Measurements from ENCODE around the gene ATP11A.

Gene ATP11A

GRCh38 chr13:112897956-112898620, 208.2 kb downstream of the ATP11A start:
- no peak for DNase-seq

GRCh38 chr13:112898621-112899280, 208.9 kb downstream of the ATP11A start:
- no peak for DNase-seq

GRCh38 chr13:112899281-112900225, 209.7 kb downstream of the ATP11A start:
- DNase-seq = no peak

GRCh38 chr13:112900226-112900600, 210.4 kb downstream of the ATP11A start:
- DNase-seq = no peak

- no peak for DNase-seq
Measured at GRCh38 chr13:112900691-112901091, 210.9 kb downstream of the ATP11A start.

GRCh38 chr13:112902101-112902651, 212.3 kb downstream of the ATP11A start:
- no peak for DNase-seq

GRCh38 chr13:112902669-112903068, 212.8 kb downstream of the ATP11A start:
- no peak for DNase-seq

- no peak for DNase-seq
Measured at GRCh38 chr13:112903071-112903577, 213.3 kb downstream of the ATP11A start.

- DNase-seq = no peak
Measured at GRCh38 chr13:112903606-112904195, 213.9 kb downstream of the ATP11A start.

- no peak for DNase-seq
Measured at GRCh38 chr13:112904436-112904960, 214.7 kb downstream of the ATP11A start.

GRCh38 chr13:112905086-112905485, 215.2 kb downstream of the ATP11A start:
- DNase-seq = no peak

- no peak for DNase-seq
Measured at GRCh38 chr13:112905619-112905989, 215.8 kb downstream of the ATP11A start.

GRCh38 chr13:112905990-112906641, 216.3 kb downstream of the ATP11A start:
- DNase-seq = no peak

- DNase-seq = no peak
Measured at GRCh38 chr13:112907286-112907685, 217.4 kb downstream of the ATP11A start.

- no peak for DNase-seq
Measured at GRCh38 chr13:112907871-112908331, 218.1 kb downstream of the ATP11A start.

- DNase-seq = no peak
Measured at GRCh38 chr13:112908342-112908741, 218.5 kb downstream of the ATP11A start.

GRCh38 chr13:112910016-112910415, 220.2 kb downstream of the ATP11A start:
- DNase-seq = no peak

GRCh38 chr13:112910616-112911280, 220.9 kb downstream of the ATP11A start:
- DNase-seq = no peak

- no peak for DNase-seq
Measured at GRCh38 chr13:112911285-112911701, 221.5 kb downstream of the ATP11A start.

- DNase-seq = no peak
Measured at GRCh38 chr13:112911883-112912282, 222.0 kb downstream of the ATP11A start.

Measured in activated CD4-positive, alpha-beta T cell treated with anti-CD3 and anti-CD28 coated beads, Interleukin-2, amount 50 U/mL, for 4 hours (primary cell).